ENCODE data around the gene DLL4. TPM values are rescaled to one million over a fixed set of nuclear protein-coding genes. Genes with fewer than 3 reads are reported as not detected.

Gene DLL4
- total RNA-seq, 2 experiments from 2014 or later, result 0.08 TPM; not detected in 1

GRCh38 chr15:40933517-40933902 is 4.4 kb downstream of the DLL4 start:
- ChIA-PET POLR2A (no interaction called here), CTCF (interaction anchor here (0.6 to 9.3 kb wide), 4 partner anchors 8 to 512 kb away, joined by 4 to 71 read pairs (median 25); no protein-coding TSS in a partner anchor)

GRCh38 chr15:40934457-40934856 is 5.3 kb downstream of the DLL4 start:
- ChIA-PET CTCF (interaction anchor here (9.3 kb wide), 1 partner anchor 29 kb away, joined by 71 read pairs; no protein-coding TSS in a partner anchor), POLR2A (interaction anchor here (0.5 kb wide), 1 partner anchor 29 kb away, joined by 3 read pairs; no protein-coding TSS in a partner anchor)

GRCh38 chr15:40936234-40936708 is 7.1 kb downstream of the DLL4 start:
- CTCF ChIA-PET, result interaction anchor here (0.9 kb wide), 1 partner anchor 17 kb away, joined by 3 read pairs; the partner anchor contains the start of gene CHAC1

GRCh38 chr15:40936709-40937666 is 7.8 kb downstream of the DLL4 start:
- POLR2A ChIA-PET, result no interaction called here

More at GRCh38 chr15:40936234-40936708, 7.1 kb downstream of the DLL4 start:
- POLR2A ChIA-PET, result no interaction called here

GRCh38 chr15:40937762-40938535 is 8.8 kb downstream of the DLL4 start:
- CTCF ChIA-PET, result interaction anchor here (0.8 kb wide), 1 partner anchor 76 kb away, joined by 3 read pairs; no protein-coding TSS in a partner anchor
- POLR2A ChIA-PET, result no interaction called here

More at GRCh38 chr15:40936709-40937666, 7.8 kb downstream of the DLL4 start:
- CTCF ChIA-PET, result interaction anchor here (0.9 kb wide), 1 partner anchor 16 kb away, joined by 3 read pairs; the partner anchor contains the start of gene CHAC1

GRCh38 chr15:40938536-40938870 is 9.4 kb downstream of the DLL4 start:
- ChIA-PET POLR2A (no interaction called here), CTCF (interaction anchor here (0.8 kb wide), 1 partner anchor 76 kb away, joined by 3 read pairs; no protein-coding TSS in a partner anchor)

GRCh38 chr15:40940296-40940801 is 11.2 kb downstream of the DLL4 start:
- ChIA-PET CTCF (interaction anchor here (1.2 to 3.6 kb wide), 5 partner anchors 10 to 290 kb away, joined by 4 to 44 read pairs (median 9); partner anchors contain the start of genes CHAC1, CHP1, DLL4 and EXD1), POLR2A (interaction anchor here (1.1 to 3.5 kb wide), 4 partner anchors 10 to 33 kb away, joined by 3 to 36 read pairs (median 5); partner anchors contain the start of genes CHAC1 and DLL4)

GRCh38 chr15:40941068-40941527 is 12.0 kb downstream of the DLL4 start:
- CTCF ChIA-PET, result interaction anchor here (0.6 to 3.6 kb wide), 15 partner anchors 11 to 353 kb away, joined by 3 to 44 read pairs (median 4); partner anchors contain the start of genes CHAC1, CHP1, DLL4 and EXD1
- POLR2A ChIA-PET, result interaction anchor here (1.1 to 3.5 kb wide), 6 partner anchors 10 to 603 kb away, joined by 3 to 36 read pairs (median 4); partner anchors contain the start of genes CHAC1, DLL4 and RPAP1

- POLR2A ChIA-PET, result interaction anchor here (1.1 to 3.5 kb wide), 6 partner anchors 11 to 602 kb away, joined by 3 to 36 read pairs (median 4); partner anchors contain the start of genes CHAC1, DLL4 and RPAP1
- CTCF ChIA-PET, result interaction anchor here (0.5 to 3.6 kb wide), 22 partner anchors 10 to 354 kb away, joined by 3 to 44 read pairs (median 4); partner anchors contain the start of genes CHAC1, CHP1, DLL4 and EXD1
Measured at GRCh38 chr15:40941528-40942336, 12.6 kb downstream of the DLL4 start.

- ChIA-PET POLR2A (interaction anchor here (1.2 to 3.5 kb wide), 3 partner anchors 10 to 601 kb away, joined by 3 to 36 read pairs (median 4); partner anchors contain the start of genes CHAC1 and RPAP1), CTCF (interaction anchor here (0.5 to 3.6 kb wide), 16 partner anchors 9 to 288 kb away, joined by 3 to 44 read pairs (median 4); partner anchors contain the start of genes CHAC1, CHP1, DLL4 and EXD1)
Measured at GRCh38 chr15:40942337-40942854, 13.3 kb downstream of the DLL4 start.

GRCh38 chr15:40942878-40943277 is 13.7 kb downstream of the DLL4 start:
- POLR2A ChIA-PET, result interaction anchor here (3.5 kb wide), 1 partner anchor 10 kb away, joined by 36 read pairs; the partner anchor contains the start of gene CHAC1
- CTCF ChIA-PET, result interaction anchor here (1.1 to 3.6 kb wide), 7 partner anchors 9 to 84 kb away, joined by 3 to 44 read pairs (median 5); partner anchors contain the start of genes CHAC1 and DLL4

- CTCF ChIA-PET, result interaction anchor here (2.6 to 3.0 kb wide), 2 partner anchors 8 to 38 kb away, joined by 28 to 32 read pairs; partner anchors contain the start of gene CHAC1
- POLR2A ChIA-PET, result interaction anchor here (0.9 kb wide), 1 partner anchor 12 kb away, joined by 3 read pairs; no protein-coding TSS in a partner anchor
Measured at GRCh38 chr15:40943764-40944365, 14.7 kb downstream of the DLL4 start.

- ChIA-PET POLR2A (interaction anchor here (0.9 kb wide), 1 partner anchor 12 kb away, joined by 3 read pairs; no protein-coding TSS in a partner anchor), CTCF (interaction anchor here (2.1 to 2.9 kb wide), 2 partner anchors 14 to 38 kb away, joined by 7 to 10 read pairs; no protein-coding TSS in a partner anchor)
Measured at GRCh38 chr15:40944510-40945296, 15.6 kb downstream of the DLL4 start.

- ChIA-PET POLR2A (no interaction called here), CTCF (interaction anchor here (1.0 kb wide), 1 partner anchor 45 kb away, joined by 3 read pairs; no protein-coding TSS in a partner anchor)
Measured at GRCh38 chr15:40948706-40949473, 19.8 kb downstream of the DLL4 start.

GRCh38 chr15:40949756-40950207 is 20.6 kb downstream of the DLL4 start:
- CTCF ChIA-PET, result interaction anchor here (1.2 to 3.6 kb wide), 2 partner anchors 8 to 25 kb away, joined by 3 to 28 read pairs; no protein-coding TSS in a partner anchor
- POLR2A ChIA-PET, result no interaction called here
